PC-9 (cell line): ENCODE measurements around the gene ZNF787.

Experiments used
- EZH2 ChIP-seq: fragments of 200-600 bp; sonication (generic); IDR thresholded peaks from 2 replicates; pipeline ENCODE4 v1.8.0; 2017; ENCODE audit warnings: antibody characterized with exemption, low read depth
- TF ChIP-seq, protein P1 (sequence below): fragments of 200-600 bp; sonication (generic); conservative IDR thresholded peaks from 2 replicates; pipeline ENCODE4 v1.6.1; 2017; ENCODE audit warnings: mixed run types, antibody characterized with exemption, mild to moderate bottlenecking, moderate library complexity

DNA sequence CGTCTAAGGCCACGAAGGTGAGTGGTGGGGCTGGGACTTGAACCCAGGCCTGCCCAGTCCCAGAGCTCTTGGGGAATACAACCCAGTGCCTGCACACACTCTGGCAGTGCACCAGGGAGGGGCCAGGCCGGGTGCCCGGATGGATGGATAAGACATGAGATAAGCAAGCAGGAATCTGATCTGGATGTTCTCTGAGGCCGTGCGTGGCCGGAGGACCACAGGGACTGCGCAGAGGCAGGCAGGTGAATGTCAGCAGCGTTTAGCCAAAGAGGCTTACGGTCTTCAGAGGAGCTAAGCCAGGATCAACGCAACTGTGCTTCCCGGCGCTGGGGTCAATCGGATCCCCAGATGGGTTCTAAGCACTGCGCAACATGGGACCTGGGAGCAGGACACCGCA, 1.5 kb downstream of the ZNF787 start:
- TF ChIP-seq, protein P1, sequence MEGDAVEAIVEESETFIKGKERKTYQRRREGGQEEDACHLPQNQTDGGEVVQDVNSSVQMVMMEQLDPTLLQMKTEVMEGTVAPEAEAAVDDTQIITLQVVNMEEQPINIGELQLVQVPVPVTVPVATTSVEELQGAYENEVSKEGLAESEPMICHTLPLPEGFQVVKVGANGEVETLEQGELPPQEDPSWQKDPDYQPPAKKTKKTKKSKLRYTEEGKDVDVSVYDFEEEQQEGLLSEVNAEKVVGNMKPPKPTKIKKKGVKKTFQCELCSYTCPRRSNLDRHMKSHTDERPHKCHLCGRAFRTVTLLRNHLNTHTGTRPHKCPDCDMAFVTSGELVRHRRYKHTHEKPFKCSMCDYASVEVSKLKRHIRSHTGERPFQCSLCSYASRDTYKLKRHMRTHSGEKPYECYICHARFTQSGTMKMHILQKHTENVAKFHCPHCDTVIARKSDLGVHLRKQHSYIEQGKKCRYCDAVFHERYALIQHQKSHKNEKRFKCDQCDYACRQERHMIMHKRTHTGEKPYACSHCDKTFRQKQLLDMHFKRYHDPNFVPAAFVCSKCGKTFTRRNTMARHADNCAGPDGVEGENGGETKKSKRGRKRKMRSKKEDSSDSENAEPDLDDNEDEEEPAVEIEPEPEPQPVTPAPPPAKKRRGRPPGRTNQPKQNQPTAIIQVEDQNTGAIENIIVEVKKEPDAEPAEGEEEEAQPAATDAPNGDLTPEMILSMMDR: no peak
- TF ChIP-seq EZH2: no peak
